NCI-H345 treated with DMSO at 0.1 percent for 48 hours (cell line): Measurements from ENCODE around the gene PSAPL1.

Experiments
- DNase-seq: peaks from one replicate; lab custom pipeline; 2025; ENCODE audit not compliant: unreplicated experiment; lab: John Stamatoyannopoulos, UW

PSAPL1 gene

DNA sequence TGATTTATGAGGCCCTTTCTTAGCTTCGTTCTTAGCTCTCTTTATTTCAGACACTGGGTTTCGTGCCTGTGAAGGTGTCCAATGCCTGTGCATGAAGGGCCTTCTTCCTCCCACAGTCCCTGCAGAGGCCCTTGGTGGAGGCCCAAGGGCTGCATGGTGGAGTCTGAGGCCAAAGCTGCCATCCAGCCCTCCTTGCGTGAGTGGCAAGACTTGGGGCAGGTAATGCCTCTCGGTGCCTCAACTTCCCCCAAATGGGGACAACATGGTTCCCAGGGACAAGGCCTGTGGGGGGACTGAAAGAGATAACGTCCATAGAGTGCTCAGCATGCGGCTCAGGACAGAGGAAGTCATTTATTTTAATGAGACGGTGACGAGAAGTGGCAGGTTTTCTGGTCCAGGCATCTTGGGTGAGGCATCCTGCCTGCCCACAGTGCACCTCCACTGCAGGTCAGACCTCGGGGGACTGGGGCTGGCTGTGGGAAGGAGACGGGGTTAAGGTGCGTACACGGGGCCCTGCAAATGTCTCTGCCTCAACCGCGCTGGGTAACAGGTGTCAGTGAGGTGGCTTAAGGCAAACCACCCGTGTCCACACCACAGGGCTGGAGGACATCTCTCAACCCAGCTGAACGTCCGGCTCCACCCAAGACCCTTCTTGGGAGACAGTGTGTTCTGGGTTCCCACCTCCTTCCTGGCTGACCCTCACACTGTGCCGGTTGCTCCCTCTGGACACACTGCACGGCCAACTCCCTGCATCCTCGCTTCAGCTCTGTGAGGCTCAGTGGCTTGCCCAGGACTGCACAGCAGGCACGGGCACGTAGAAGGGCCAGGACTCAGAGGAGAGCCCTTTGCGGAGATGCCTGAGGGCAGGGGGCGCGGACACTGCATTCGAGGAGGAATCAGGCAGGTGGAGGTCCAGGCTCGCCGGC lies 50.5 kb downstream of the PSAPL1 start:
- no peak for DNase-seq

DNA sequence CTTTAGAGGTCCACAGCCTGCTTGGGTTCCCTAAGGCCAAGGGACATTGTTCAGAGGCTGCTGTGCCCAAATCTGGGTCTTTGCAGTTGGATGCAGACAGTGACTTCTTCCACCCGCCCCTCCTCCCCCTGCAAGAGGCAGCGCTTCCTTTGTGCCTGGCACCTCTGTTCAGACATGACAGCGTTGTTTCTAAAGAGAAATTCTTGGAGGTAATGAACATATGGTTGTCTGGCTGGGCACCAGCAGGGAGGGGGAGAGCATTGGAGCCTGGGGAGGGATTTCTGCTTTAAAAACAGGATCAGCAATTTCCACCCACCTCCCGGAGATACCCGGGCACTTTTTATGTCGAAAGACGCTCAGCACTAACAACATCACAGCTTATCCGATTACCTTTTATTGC lies 51.5 kb downstream of the PSAPL1 start:
- no peak for DNase-seq

DNA sequence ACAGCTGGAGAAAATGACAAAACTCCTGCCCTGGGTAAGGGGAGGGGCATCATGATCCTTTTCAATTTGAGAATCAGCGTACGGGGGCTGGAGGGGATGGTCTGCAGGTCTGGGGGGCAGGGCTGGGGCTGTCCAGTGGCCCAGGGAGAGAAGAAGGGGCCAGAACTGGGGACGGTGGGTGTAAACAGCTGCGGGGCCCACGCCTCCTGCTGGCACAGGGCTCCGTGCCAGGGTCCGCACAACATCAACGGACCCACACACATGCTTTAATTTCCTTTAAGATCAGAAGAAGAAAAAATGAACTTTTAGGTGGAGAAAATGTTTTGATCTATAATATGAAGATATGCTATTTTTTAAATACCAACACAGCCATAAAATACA lies 52.1 kb downstream of the PSAPL1 start:
- DNase-seq, result no peak

DNA sequence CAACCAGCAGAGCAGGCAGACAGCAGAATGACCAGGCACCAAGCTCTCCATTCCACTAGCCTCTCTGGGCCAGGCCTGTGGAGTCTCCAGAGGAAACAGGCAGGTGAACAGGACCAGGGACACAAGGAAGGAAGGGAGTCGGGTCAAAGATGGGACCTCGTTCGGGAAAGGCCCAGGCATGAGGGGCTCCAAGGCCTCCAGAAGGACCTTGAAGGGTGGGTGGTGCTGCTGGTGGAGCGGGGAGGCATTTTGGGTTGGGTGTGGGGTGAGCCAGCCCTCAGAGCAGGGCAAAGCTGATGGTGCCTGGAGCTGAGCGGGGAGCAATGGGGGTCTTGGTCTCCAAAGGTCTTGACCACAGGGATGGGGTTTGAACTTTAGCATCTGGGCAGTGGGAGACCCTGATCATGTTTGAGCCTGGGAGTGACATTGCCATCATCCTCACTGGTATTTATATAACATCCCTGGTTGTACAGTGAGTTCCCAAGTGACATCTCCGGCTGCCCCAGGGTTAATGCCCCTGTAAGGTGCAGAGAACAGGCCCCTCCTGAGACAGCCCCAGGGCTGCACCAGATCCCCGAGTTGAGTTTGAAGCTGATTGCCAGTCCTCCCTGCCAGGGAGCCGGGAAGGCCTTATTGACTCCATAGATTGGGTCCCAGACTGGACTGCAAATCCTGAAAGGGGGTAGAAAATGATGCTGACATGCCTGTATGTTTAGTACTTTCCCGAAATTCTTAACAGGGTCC lies 52.7 kb downstream of the PSAPL1 start:
- DNase-seq, result no peak

DNA sequence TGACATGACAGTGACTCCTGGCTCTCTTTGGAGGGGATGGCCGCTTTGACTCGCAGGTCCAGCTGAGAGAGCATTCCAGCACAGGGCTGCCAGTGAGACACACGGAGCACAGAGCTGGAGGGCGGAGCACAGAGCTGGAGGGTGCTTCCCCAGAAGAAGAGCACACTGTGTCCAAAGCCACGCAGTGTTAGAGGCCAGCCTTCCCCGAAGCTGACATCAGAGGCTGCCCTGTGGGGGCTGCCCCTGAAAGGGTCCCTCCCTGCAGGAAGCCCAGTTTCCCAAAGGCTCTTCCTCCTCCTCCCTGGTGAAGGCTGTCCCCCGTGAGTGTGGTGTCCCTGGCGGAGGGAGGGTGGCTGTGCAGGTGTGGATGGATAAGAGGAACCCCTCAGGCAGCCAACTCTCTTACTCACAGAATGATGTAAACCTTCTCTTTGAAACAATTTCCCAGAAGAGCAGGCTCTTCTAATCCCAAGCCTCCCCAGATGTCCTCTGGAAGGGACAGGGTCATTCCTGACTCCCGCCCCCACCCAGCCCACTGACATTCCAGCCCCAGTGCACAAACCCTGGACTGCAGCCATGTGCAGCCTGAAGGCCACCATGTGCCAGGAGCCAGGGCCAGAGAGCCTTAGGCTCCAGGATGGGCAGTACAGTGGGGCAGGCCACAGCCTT lies 53.4 kb downstream of the PSAPL1 start:
- DNase-seq, result no peak
